MM.1S (cell line): Measurements from ENCODE around the gene PHF12.

Source experiments
- DNase-seq: peaks from one replicate; pipeline ENCODE4 v3.0.0-alpha.2; 2015
- H2AFZ ChIP-seq: fragments of 300-600 bp; sonication (generic); 2 replicates; pipeline ENCODE4 v1.6.0; 2016; ENCODE audit warnings: antibody characterized with exemption, low read length
- H3F3A ChIP-seq: fragments of 300-600 bp; sonication (generic); 2 replicates; pipeline ENCODE4 v1.6.1; 2016; ENCODE audit warnings: mild to moderate bottlenecking, antibody characterized with exemption, low read length, moderate library complexity, mixed read lengths; ENCODE audit not compliant: insufficient read depth
- H3K27ac ChIP-seq: fragments of 300-600 bp; sonication (generic); 2 replicates; pipeline ENCODE4 v1.5.1; 2016; ENCODE audit warnings: mild to moderate bottlenecking, low read length
- H3K27me3 ChIP-seq: fragments of 300-600 bp; sonication (generic); replicated peaks from 2 replicates; pipeline ENCODE4 v1.6.0; 2016; ENCODE audit warnings: low read length; ENCODE audit not compliant: insufficient read depth
- H3K36me3 ChIP-seq: fragments of 300-600 bp; sonication (generic); replicated peaks from 2 replicates; pipeline ENCODE4 v1.6.1; 2016; ENCODE audit warnings: mild to moderate bottlenecking, low read length, mixed read lengths; ENCODE audit not compliant: insufficient read depth
- H3K4me1 ChIP-seq: fragments of 300-600 bp; sonication (generic); 2 replicates; pipeline ENCODE4 v1.6.1; 2016; ENCODE audit warnings: low read length, mixed read lengths
- H3K4me2 ChIP-seq: fragments of 300-600 bp; sonication (generic); 2 replicates; pipeline ENCODE4 v1.6.0; 2016; ENCODE audit warnings: low read depth, low read length
- H3K4me3 ChIP-seq: fragments of 300-600 bp; sonication (generic); 2 replicates; pipeline ENCODE4 v1.5.1; 2016; ENCODE audit warnings: low read length, mixed read lengths
- H3K79me2 ChIP-seq: fragments of 300-600 bp; sonication (generic); 2 replicates; pipeline ENCODE4 v1.6.1; 2016; ENCODE audit warnings: mixed run types, low read length, mixed read lengths
- H3K9ac ChIP-seq: fragments of 300-600 bp; sonication (generic); 2 replicates; pipeline ENCODE4 v1.6.1; 2016; ENCODE audit warnings: low read length, mixed read lengths
- H3K9me2 ChIP-seq: fragments of 300-600 bp; sonication (generic); replicated peaks from 2 replicates; pipeline ENCODE4 v1.6.1; 2016; ENCODE audit warnings: mild to moderate bottlenecking, low read length, mixed read lengths; ENCODE audit not compliant: insufficient read depth
- H3K9me3 ChIP-seq: fragments of 300-600 bp; sonication (generic); replicated peaks from 2 replicates; pipeline ENCODE4 v1.6.1; 2016; ENCODE audit warnings: mild to moderate bottlenecking, low read length, mixed read lengths; ENCODE audit not compliant: insufficient read depth
- H4K20me1 ChIP-seq: fragments of 300-600 bp; sonication (generic); 2 replicates; pipeline ENCODE4 v1.6.1; 2016; ENCODE audit warnings: mild to moderate bottlenecking, low read length, moderate library complexity, mixed read lengths; ENCODE audit not compliant: insufficient read depth
- EZH2 ChIP-seq: fragments of 300-600 bp; sonication (generic); optimal IDR thresholded peaks from 2 replicates; pipeline ENCODE3; 2017; ENCODE audit warnings: low read depth, mild to moderate bottlenecking, antibody characterized with exemption, low read length, mixed read lengths
- EZH2phosphoT487 ChIP-seq: fragments of 300-600 bp; sonication (generic); IDR thresholded peaks from 2 replicates; pipeline ENCODE4 v1.6.1; 2018; ENCODE audit warnings: antibody characterized with exemption, low read length
- TF ChIP-seq, protein P1 (sequence below): fragments of 300-600 bp; sonication (generic); IDR thresholded peaks from 2 replicates; pipeline ENCODE4 v1.5.1; 2016; ENCODE audit warnings: antibody characterized with exemption, low read length, mixed read lengths

PHF12 gene

DNA sequence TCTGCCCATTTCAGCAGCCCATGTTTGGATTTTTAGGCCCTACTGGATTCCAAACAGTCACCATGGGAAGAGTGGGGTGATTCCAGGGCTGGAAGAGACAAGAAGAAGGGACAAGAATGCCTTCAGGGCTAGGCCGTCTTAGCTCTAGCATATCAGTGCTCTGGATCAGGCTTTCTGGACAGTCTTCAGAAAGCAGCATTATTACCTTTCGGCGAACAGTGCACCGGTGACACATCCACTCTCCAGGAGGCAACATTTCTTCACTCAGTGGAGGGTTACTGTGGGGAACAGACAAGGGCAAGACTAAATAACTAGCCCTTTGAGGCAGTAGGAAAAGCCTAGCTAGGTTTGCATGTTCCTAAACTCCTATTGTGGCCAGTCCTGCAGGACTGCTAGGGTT lies 24.5 kb downstream of the PHF12 start:
- Histone ChIP-seq H4K20me1 (peaks cover 18% of the 10 kb centered on the region), H3K9ac (peak overlapping the region; percentile 9; the same call in 1 of the 2 replicates), H3F3A (peaks cover 15% of the 10 kb centered on the region)

DNA sequence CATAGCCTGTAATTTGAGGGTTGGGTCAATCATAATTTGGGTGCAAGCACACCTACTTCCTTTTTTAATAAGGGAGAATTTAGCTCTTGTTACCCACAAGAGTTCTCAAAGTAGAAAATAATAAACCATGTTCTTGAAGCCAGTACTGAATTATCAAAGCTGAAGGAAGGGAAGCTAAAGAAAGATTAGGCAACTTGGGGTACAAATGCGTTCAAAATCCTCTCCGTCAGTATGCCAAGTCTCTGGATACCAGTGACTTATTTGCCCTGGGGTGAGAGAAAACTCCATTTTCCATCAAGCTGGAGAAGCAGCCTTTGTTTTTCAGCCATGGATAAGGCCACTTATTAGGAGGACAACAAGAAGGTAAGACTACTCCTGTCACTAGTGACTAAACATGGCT lies 25.0 kb downstream of the PHF12 start:
- no peak overlapping the region for H3K4me3 ChIP-seq
- peak overlapping the region; percentile 9; the same call in 1 of the 2 replicates for H3K9ac ChIP-seq
- H3K27ac ChIP-seq: peak overlapping the region; percentile 60
- peak overlapping the region; percentile 44 for H3K4me2 ChIP-seq
- H4K20me1 ChIP-seq: peaks cover 18% of the 10 kb centered on the region
- H3K4me1 ChIP-seq: peaks cover 26% of the 10 kb centered on the region
- no peaks in the 10 kb centered on the region for H3K9me3 ChIP-seq
- no peaks in the 10 kb centered on the region for H3K27me3 ChIP-seq
- TF ChIP-seq EZH2phosphoT487 (no peak), EZH2 (no peak)
- TF ChIP-seq, protein P1, sequence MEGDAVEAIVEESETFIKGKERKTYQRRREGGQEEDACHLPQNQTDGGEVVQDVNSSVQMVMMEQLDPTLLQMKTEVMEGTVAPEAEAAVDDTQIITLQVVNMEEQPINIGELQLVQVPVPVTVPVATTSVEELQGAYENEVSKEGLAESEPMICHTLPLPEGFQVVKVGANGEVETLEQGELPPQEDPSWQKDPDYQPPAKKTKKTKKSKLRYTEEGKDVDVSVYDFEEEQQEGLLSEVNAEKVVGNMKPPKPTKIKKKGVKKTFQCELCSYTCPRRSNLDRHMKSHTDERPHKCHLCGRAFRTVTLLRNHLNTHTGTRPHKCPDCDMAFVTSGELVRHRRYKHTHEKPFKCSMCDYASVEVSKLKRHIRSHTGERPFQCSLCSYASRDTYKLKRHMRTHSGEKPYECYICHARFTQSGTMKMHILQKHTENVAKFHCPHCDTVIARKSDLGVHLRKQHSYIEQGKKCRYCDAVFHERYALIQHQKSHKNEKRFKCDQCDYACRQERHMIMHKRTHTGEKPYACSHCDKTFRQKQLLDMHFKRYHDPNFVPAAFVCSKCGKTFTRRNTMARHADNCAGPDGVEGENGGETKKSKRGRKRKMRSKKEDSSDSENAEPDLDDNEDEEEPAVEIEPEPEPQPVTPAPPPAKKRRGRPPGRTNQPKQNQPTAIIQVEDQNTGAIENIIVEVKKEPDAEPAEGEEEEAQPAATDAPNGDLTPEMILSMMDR: no peak
- no peak overlapping the region for H2AFZ ChIP-seq
- H3F3A ChIP-seq: peaks cover 15% of the 10 kb centered on the region
- peaks cover 8% of the 10 kb centered on the region for H3K36me3 ChIP-seq
- H3K79me2 ChIP-seq: peaks cover 95% of the 10 kb centered on the region
- no peaks in the 10 kb centered on the region for H3K9me2 ChIP-seq
- no peak for DNase-seq

More for the DNA sequence above, 24.5 kb downstream of the PHF12 start:
- TF ChIP-seq, protein P1: no peak
- Histone ChIP-seq H3K9me2 (no peaks in the 10 kb centered on the region), H3K27me3 (no peaks in the 10 kb centered on the region), H3K4me2 (peak overlapping the region; percentile 44), H3K4me3 (no peak overlapping the region), H2AFZ (no peak overlapping the region), H3K4me1 (peaks cover 26% of the 10 kb centered on the region), H3K9me3 (no peaks in the 10 kb centered on the region), H3K36me3 (peaks cover 5% of the 10 kb centered on the region), H3K79me2 (peaks cover 95% of the 10 kb centered on the region), H3K27ac (peak overlapping the region; percentile 60; the same call in 1 of the 2 replicates)
- no peak for DNase-seq

DNA sequence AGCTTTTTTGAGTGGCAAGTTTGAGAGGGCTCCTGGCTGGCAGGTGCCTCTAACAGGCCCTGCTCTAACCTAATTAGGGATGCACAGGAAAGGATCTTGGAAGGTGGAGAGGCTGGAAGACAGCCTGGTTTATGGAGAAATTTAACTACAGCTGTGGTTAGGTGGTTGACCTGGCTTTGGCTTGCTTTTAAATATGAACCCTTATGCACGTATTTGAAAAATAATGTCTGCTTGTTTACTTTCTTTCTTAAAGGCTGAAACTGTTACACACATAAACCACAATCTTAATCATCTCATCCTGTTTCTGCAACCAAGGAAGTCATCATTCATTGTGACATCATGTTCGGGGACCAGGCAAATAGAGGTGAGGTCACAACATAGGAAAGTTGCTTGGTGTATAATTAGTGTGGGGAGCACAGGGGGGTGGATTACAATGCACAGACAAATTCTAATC lies 25.4 kb downstream of the PHF12 start:
- Histone ChIP-seq H3K9me2 (no peaks in the 10 kb centered on the region), H3K4me1 (peaks cover 26% of the 10 kb centered on the region), H3K9ac (peak overlapping the region; percentile 10; the same call in 1 of the 2 replicates), H3K27me3 (no peaks in the 10 kb centered on the region), H3K79me2 (peaks cover 95% of the 10 kb centered on the region), H3K9me3 (no peaks in the 10 kb centered on the region), H2AFZ (no peak overlapping the region), H3F3A (peaks cover 15% of the 10 kb centered on the region), H3K36me3 (peaks cover 10% of the 10 kb centered on the region), H3K27ac (peak overlapping the region; percentile 60), H3K4me3 (no peak overlapping the region), H3K4me2 (peak overlapping the region; percentile 44), H4K20me1 (peaks cover 18% of the 10 kb centered on the region)
- TF ChIP-seq, protein P1: no peak
- TF ChIP-seq EZH2phosphoT487 (no peak), EZH2 (no peak)
- peak; percentile 70 for DNase-seq
